Left renal pelvis (tissue), 4 donors: ENCODE data around the gene PPP6R2. TPM values are rescaled to one million over a fixed set of nuclear protein-coding genes. Genes with fewer than 3 reads are reported as not detected.
"Not testable (repeated sequence)": the region's sequence is repeated elsewhere in the genome, so short reads cannot be mapped to it uniquely, and the experiment has no call there.

Experiments used
- DNase-seq, 4 donors: peaks; one replicate each; pipeline ENCODE4 v3.0.0-alpha.2; 2013; ENCODE audit warnings: low read depth in 4 of 4, low spot score in 3 of 4
- polyA plus RNA-seq, 4 donors: library from polyadenylated mRNA; unstranded; fragments of 120-200 nt; gene quantifications; one replicate each; pipeline ENCODE4 v1.2.1, GENCODE V29; 2013; ENCODE audit not compliant: insufficient read length in 4 of 4

PPP6R2 gene
- polyA plus RNA-seq, 4 donors, result 30.2 to 58.8 (median 35.4) TPM

GRCh38 chr22:50397371-50398060 is 54.4 kb downstream of the PPP6R2 start:
- not testable (repeated sequence) for DNase-seq

- DNase-seq, result no peak
Observed at GRCh38 chr22:50398831-50399648, 55.9 kb downstream of the PPP6R2 start.

- no peak for DNase-seq
Observed at GRCh38 chr22:50399751-50400331, 56.7 kb downstream of the PPP6R2 start.

GRCh38 chr22:50400406-50400805 is 57.3 kb downstream of the PPP6R2 start:
- no peak for DNase-seq

- DNase-seq, result no peak
Observed at GRCh38 chr22:50400931-50401330, 57.8 kb downstream of the PPP6R2 start.

GRCh38 chr22:50401907-50402306 is 58.8 kb downstream of the PPP6R2 start:
- no peak for DNase-seq

GRCh38 chr22:50403701-50404101 is 60.6 kb downstream of the PPP6R2 start:
- no peak for DNase-seq

- no peak for DNase-seq
Observed at GRCh38 chr22:50406416-50407170, 63.5 kb downstream of the PPP6R2 start.

GRCh38 chr22:50408311-50408710 is 65.2 kb downstream of the PPP6R2 start:
- no peak for DNase-seq

- DNase-seq, result not testable (repeated sequence)
Observed at GRCh38 chr22:50408954-50409353, 65.8 kb downstream of the PPP6R2 start.

- DNase-seq, result no peak
Observed at GRCh38 chr22:50414476-50415248, 71.5 kb downstream of the PPP6R2 start.

GRCh38 chr22:50415426-50415825 is 72.3 kb downstream of the PPP6R2 start:
- no peak for DNase-seq

GRCh38 chr22:50416996-50417395 is 73.9 kb downstream of the PPP6R2 start:
- no peak for DNase-seq

- no peak for DNase-seq
Observed at GRCh38 chr22:50417411-50418210, 74.5 kb downstream of the PPP6R2 start.

GRCh38 chr22:50418624-50419023 is 75.5 kb downstream of the PPP6R2 start:
- DNase-seq, result no peak

GRCh38 chr22:50419116-50419515 is 76.0 kb downstream of the PPP6R2 start:
- no peak for DNase-seq

GRCh38 chr22:50420015-50420414 is 76.9 kb downstream of the PPP6R2 start:
- DNase-seq, result no peak

- DNase-seq, result no peak
Observed at GRCh38 chr22:50420581-50420980, 77.5 kb downstream of the PPP6R2 start.

GRCh38 chr22:50422046-50422445 is 78.9 kb downstream of the PPP6R2 start:
- DNase-seq, result no peak
